Urinary bladder (tissue), 4 donors: ENCODE results near the gene OR13C9. TPM values are rescaled to one million over a fixed set of nuclear protein-coding genes. Genes with fewer than 3 reads are reported as not detected.

ENCODE experiments used
- DNase-seq: peaks from one replicate; pipeline ENCODE4 v3.0.0-alpha.2; 2015; ENCODE audit errors: extremely low spot score
- H3K27ac ChIP-seq: one replicate; pipeline ENCODE4 v1.5.1; 2013; ENCODE audit warnings: low read depth, mild to moderate bottlenecking, moderate library complexity
- H3K36me3 ChIP-seq: one replicate; pipeline ENCODE4 v1.6.1; 2013; ENCODE audit warnings: mild to moderate bottlenecking, moderate library complexity; ENCODE audit not compliant: insufficient read depth
- H3K4me1 ChIP-seq: one replicate; pipeline ENCODE4 v1.6.1; 2013; ENCODE audit warnings: mild to moderate bottlenecking, moderate library complexity; ENCODE audit not compliant: insufficient read depth
- H3K4me3 ChIP-seq: one replicate; pipeline ENCODE4 v1.5.1; 2013; ENCODE audit warnings: low read depth, low read length
- WGBS: extraction: QIAGEN DNeasy Blood & Tissue Kit; methylation state at CpG from one replicate; pipeline ENCODE4 v1.1.7; 2013; 5-methylcytosine and 5-hydroxymethylcytosine counted together
- polyA plus RNA-seq: library from polyadenylated mRNA; stranded (reverse); fragments of 200-250 nt; gene quantifications from one replicate; pipeline ENCODE4 v1.2.3, GENCODE V29; 2013
- total RNA-seq: library from RNA; depleted of rRNA; stranded (reverse); fragments of >200 nt; gene quantifications from one replicate; pipeline ENCODE4 v1.2.3, GENCODE V29; 2014
- donor health status: healthy with polysubstance abuse.
- donor health status: healthy.

OR13C9 gene
- total and polyA plus RNA-seq, 2 donors: 0.37 TPM; not detected in 1

GRCh38 chr9:104586496-104587180, 31.4 kb downstream of the OR13C9 start:
- no peak for DNase-seq
- H3K4me1 ChIP-seq: no peaks in the 10 kb centered on the region
- no peaks in the 10 kb centered on the region for H3K36me3 ChIP-seq
- 3% methylated on average over 1 of the region's 1 CpG for WGBS
- H3K4me3 ChIP-seq: no peak overlapping the region
- H3K27ac ChIP-seq: no peak overlapping the region

- Histone ChIP-seq H3K4me3 (no peak overlapping the region), H3K27ac (no peak overlapping the region)
- 89% methylated on average over 1 of the region's 1 CpG for WGBS
Observed at GRCh38 chr9:104580562-104580961, 37.4 kb downstream of the OR13C9 start.

GRCh38 chr9:104577263-104577662, 40.7 kb downstream of the OR13C9 start:
- H3K4me1 ChIP-seq: no peaks in the 10 kb centered on the region
- H3K27ac ChIP-seq: no peak overlapping the region
- DNase-seq: no peak
- no peak overlapping the region for H3K4me3 ChIP-seq
- 77% methylated on average over 5 of the region's 5 CpGs for WGBS
- H3K36me3 ChIP-seq: no peaks in the 10 kb centered on the region

More at GRCh38 chr9:104580562-104580961, 37.4 kb downstream of the OR13C9 start:
- no peak for DNase-seq
- H3K36me3 ChIP-seq: no peaks in the 10 kb centered on the region
- no peaks in the 10 kb centered on the region for H3K4me1 ChIP-seq

GRCh38 chr9:104575456-104575855, 42.5 kb downstream of the OR13C9 start:
- Histone ChIP-seq H3K4me3 (no peak overlapping the region), H3K36me3 (no peaks in the 10 kb centered on the region), H3K27ac (no peak overlapping the region), H3K4me1 (no peaks in the 10 kb centered on the region)
- WGBS: 61% methylated on average over 2 of the region's 2 CpGs
- DNase-seq: no peak

- Histone ChIP-seq H3K27ac (no peak overlapping the region), H3K36me3 (no peaks in the 10 kb centered on the region), H3K4me1 (no peaks in the 10 kb centered on the region), H3K4me3 (no peak overlapping the region)
- 64% methylated on average over 1 of the region's 1 CpG for WGBS
- DNase-seq: no peak
Observed at GRCh38 chr9:104572612-104573011, 45.4 kb downstream of the OR13C9 start.

GRCh38 chr9:104568868-104569267, 49.1 kb downstream of the OR13C9 start, which contains the start of gene OR13C8:
Gene OR13C8 (plus strand): TSS chr9:104569168. CDS start chr9:104569168, 0 bp downstream.
- no peak for DNase-seq
- H3K4me1 ChIP-seq: no peaks in the 10 kb centered on the region
- H3K27ac ChIP-seq: no peak within 1 kb of the TSS
- no peaks in the 10 kb centered on the region for H3K36me3 ChIP-seq
- H3K4me3 ChIP-seq: no peak within 1 kb of the TSS
- 86% methylated on average over 4 of the region's 4 CpGs for whole genome bisulfite sequencing

Other genes starting within 250 kb of the OR13C9 start
- not detected for gene OR13F1, start 113.9 kb downstream of the OR13C9 start, total RNA-seq
- not detected for gene OR13F1, start 113.9 kb downstream of the OR13C9 start, polyA plus RNA-seq
- not detected for gene OR13C4, start 91.0 kb downstream of the OR13C9 start, total RNA-seq
- not detected for gene OR13C4, start 91.0 kb downstream of the OR13C9 start, polyA plus RNA-seq
- not detected for gene OR13C3, start 81.3 kb downstream of the OR13C9 start, total RNA-seq
- gene OR13C3, start 81.3 kb downstream of the OR13C9 start, polyA plus RNA-seq: not detected
- gene OR13C8, start 49.0 kb downstream of the OR13C9 start, total RNA-seq: not detected
- not detected for gene OR13C8, start 49.0 kb downstream of the OR13C9 start, polyA plus RNA-seq
- gene OR13C5, start 18.8 kb downstream of the OR13C9 start, total RNA-seq: not detected
- gene OR13C5, start 18.8 kb downstream of the OR13C9 start, polyA plus RNA-seq: not detected
- not detected for gene OR13C2, start 12.6 kb downstream of the OR13C9 start, total RNA-seq
- not detected for gene OR13C2, start 12.6 kb downstream of the OR13C9 start, polyA plus RNA-seq
- gene OR13D1, start 76.3 kb upstream of the OR13C9 start, total RNA-seq: not detected
- gene OR13D1, start 76.3 kb upstream of the OR13C9 start, polyA plus RNA-seq: not detected
- 64.2 TPM for gene NIPSNAP3A, start 129.5 kb upstream of the OR13C9 start, total RNA-seq
- gene NIPSNAP3A, start 129.5 kb upstream of the OR13C9 start, polyA plus RNA-seq: 30.4 TPM
- gene NIPSNAP3B, start 145.9 kb upstream of the OR13C9 start, total RNA-seq: 10.8 TPM
- gene NIPSNAP3B, start 145.9 kb upstream of the OR13C9 start, polyA plus RNA-seq: 2.9 TPM